ENCODE measurements around the gene TFF3.

The TFF3 gene

GRCh38 chr21:42315296-42315891, at the start of gene TFF3:
TFF3 (minus strand) TSS chr21:42315409; CDS start chr21:42315374, 35 bp downstream.
- Histone ChIP-seq H3K27ac (no peak within 1 kb of the TSS), H3K9me3 (ENCODE audit: low read depth, low read length) (no peaks in the 10 kb centered on the region)

GRCh38 chr21:42364304-42364865, 49.2 kb upstream of the TFF3 start:
- Histone ChIP-seq H3K36me3 (ENCODE audit: insufficient read depth, low read length) (no peaks in the 10 kb centered on the region), H3K9me3 (ENCODE audit: low read depth, low read length) (no peaks in the 10 kb centered on the region), H3K4me3 (no peak overlapping the region), H3K9ac (ENCODE audit: insufficient read length) (no peak overlapping the region), H3K27ac (no peak overlapping the region)
- no peak for TF ChIP-seq FOXP2 (optimal IDR thresholded peaks at IDR 0.05; ENCODE audit: control extremely low read depth, extremely low read length, insufficient read depth)
- no peak for TF ChIP-seq EZH2 (IDR thresholded peaks at IDR 0.05)
- TF ChIP-seq POLR2AphosphoS5 (IDR thresholded peaks at IDR 0.05; ENCODE audit: borderline replicate concordance, low read depth, low read length) = no peak
- no peak for DNase-seq (ENCODE audit: low read depth, low spot score)

More at GRCh38 chr21:42315296-42315891, at the start of gene TFF3:
- TF ChIP-seq FOXP2 (optimal IDR thresholded peaks at IDR 0.05; ENCODE audit: control extremely low read depth, extremely low read length, insufficient read depth) (no peak), POLR2AphosphoS5 (IDR thresholded peaks at IDR 0.05; ENCODE audit: borderline replicate concordance, low read depth, low read length) (no peak), EZH2 (IDR thresholded peaks at IDR 0.05) (no peak)
- no peak for DNase-seq (ENCODE audit: low read depth, low spot score)
- no peaks in the 10 kb centered on the region for H3K36me3 ChIP-seq (ENCODE audit: insufficient read depth, low read length)
- no peak within 1 kb of the TSS for H3K9ac ChIP-seq (ENCODE audit: insufficient read length)
- no peak within 1 kb of the TSS for H3K4me3 ChIP-seq

GRCh38 chr21:42363312-42363711, 48.1 kb upstream of the TFF3 start:
- Histone ChIP-seq H3K9ac (ENCODE audit: insufficient read length) (no peak overlapping the region), H3K36me3 (ENCODE audit: insufficient read depth, low read length) (no peaks in the 10 kb centered on the region), H3K4me3 (no peak overlapping the region), H3K9me3 (ENCODE audit: low read depth, low read length) (no peaks in the 10 kb centered on the region), H3K27ac (no peak overlapping the region)
- TF ChIP-seq POLR2AphosphoS5 (IDR thresholded peaks at IDR 0.05; ENCODE audit: borderline replicate concordance, low read depth, low read length) = no peak
- TF ChIP-seq EZH2 (IDR thresholded peaks at IDR 0.05) = no peak
- TF ChIP-seq FOXP2 (optimal IDR thresholded peaks at IDR 0.05; ENCODE audit: control extremely low read depth, extremely low read length, insufficient read depth) = no peak
- DNase-seq (ENCODE audit: low read depth, low spot score) = no peak

- Histone ChIP-seq H3K9me3 (ENCODE audit: low read depth, low read length) (no peaks in the 10 kb centered on the region), H3K4me3 (no peak overlapping the region), H3K36me3 (ENCODE audit: insufficient read depth, low read length) (no peaks in the 10 kb centered on the region), H3K27ac (no peak overlapping the region), H3K9ac (ENCODE audit: insufficient read length) (no peak overlapping the region)
- DNase-seq (ENCODE audit: low read depth, low spot score) = no peak
- TF ChIP-seq EZH2 (IDR thresholded peaks at IDR 0.05) (no peak), FOXP2 (optimal IDR thresholded peaks at IDR 0.05; ENCODE audit: control extremely low read depth, extremely low read length, insufficient read depth) (no peak), POLR2AphosphoS5 (IDR thresholded peaks at IDR 0.05; ENCODE audit: borderline replicate concordance, low read depth, low read length) (no peak)
Observed at GRCh38 chr21:42362700-42363099, 47.5 kb upstream of the TFF3 start.

GRCh38 chr21:42362198-42362597, 47.0 kb upstream of the TFF3 start:
- H3K36me3 ChIP-seq (ENCODE audit: insufficient read depth, low read length) = no peaks in the 10 kb centered on the region
- H3K4me3 ChIP-seq = no peak overlapping the region
- no peak overlapping the region for H3K27ac ChIP-seq
- no peak for DNase-seq (ENCODE audit: low read depth, low spot score)
- no peak overlapping the region for H3K9ac ChIP-seq (ENCODE audit: insufficient read length)
- H3K9me3 ChIP-seq (ENCODE audit: low read depth, low read length) = no peaks in the 10 kb centered on the region
- TF ChIP-seq EZH2 (IDR thresholded peaks at IDR 0.05) (no peak), FOXP2 (optimal IDR thresholded peaks at IDR 0.05; ENCODE audit: control extremely low read depth, extremely low read length, insufficient read depth) (no peak), POLR2AphosphoS5 (IDR thresholded peaks at IDR 0.05; ENCODE audit: borderline replicate concordance, low read depth, low read length) (no peak)

GRCh38 chr21:42361286-42361685, 46.1 kb upstream of the TFF3 start:
- no peak for DNase-seq (ENCODE audit: low read depth, low spot score)
- Histone ChIP-seq H3K9me3 (ENCODE audit: low read depth, low read length) (no peaks in the 10 kb centered on the region), H3K36me3 (ENCODE audit: insufficient read depth, low read length) (no peaks in the 10 kb centered on the region), H3K27ac (no peak overlapping the region), H3K4me3 (no peak overlapping the region), H3K9ac (ENCODE audit: insufficient read length) (no peak overlapping the region)
- TF ChIP-seq POLR2AphosphoS5 (IDR thresholded peaks at IDR 0.05; ENCODE audit: borderline replicate concordance, low read depth, low read length) = no peak
- no peak for TF ChIP-seq EZH2 (IDR thresholded peaks at IDR 0.05)
- no peak for TF ChIP-seq FOXP2 (optimal IDR thresholded peaks at IDR 0.05; ENCODE audit: control extremely low read depth, extremely low read length, insufficient read depth)

- Histone ChIP-seq H3K9me3 (ENCODE audit: low read depth, low read length) (no peaks in the 10 kb centered on the region), H3K27ac (no peak overlapping the region), H3K36me3 (ENCODE audit: insufficient read depth, low read length) (no peaks in the 10 kb centered on the region), H3K4me3 (no peak overlapping the region), H3K9ac (ENCODE audit: insufficient read length) (no peak overlapping the region)
- DNase-seq (ENCODE audit: low read depth, low spot score) = no peak
- TF ChIP-seq POLR2AphosphoS5 (IDR thresholded peaks at IDR 0.05; ENCODE audit: borderline replicate concordance, low read depth, low read length) (no peak), FOXP2 (optimal IDR thresholded peaks at IDR 0.05; ENCODE audit: control extremely low read depth, extremely low read length, insufficient read depth) (no peak), EZH2 (IDR thresholded peaks at IDR 0.05) (no peak)
Observed at GRCh38 chr21:42360317-42360716, 45.1 kb upstream of the TFF3 start.

- Histone ChIP-seq H3K27ac (no peak overlapping the region), H3K9me3 (ENCODE audit: low read depth, low read length) (no peaks in the 10 kb centered on the region), H3K4me3 (no peak overlapping the region), H3K9ac (ENCODE audit: insufficient read length) (no peak overlapping the region), H3K36me3 (ENCODE audit: insufficient read depth, low read length) (no peaks in the 10 kb centered on the region)
- TF ChIP-seq POLR2AphosphoS5 (IDR thresholded peaks at IDR 0.05; ENCODE audit: borderline replicate concordance, low read depth, low read length) (no peak), FOXP2 (optimal IDR thresholded peaks at IDR 0.05; ENCODE audit: control extremely low read depth, extremely low read length, insufficient read depth) (no peak), EZH2 (IDR thresholded peaks at IDR 0.05) (no peak)
- no peak for DNase-seq (ENCODE audit: low read depth, low spot score)
Observed at GRCh38 chr21:42358937-42359336, 43.7 kb upstream of the TFF3 start.

Data from SK-N-MC (cell line).